Lower leg skin (tissue), 4 donors: ENCODE data around the gene LCN15. TPM values are rescaled to one million over a fixed set of nuclear protein-coding genes. Genes with fewer than 3 reads are reported as not detected.
"Not testable (repeated sequence)": the region's sequence is repeated elsewhere in the genome, so short reads cannot be mapped to it uniquely, and the experiment has no call there.

Experiments
- DNase-seq, 2 donors: peaks; one replicate each; pipeline ENCODE4 v3.0.0-alpha.2; 2019; ENCODE audit warnings: low spot score in 2 of 2
- H3K4me3 ChIP-seq: fragments of 200-600 bp; sonication (generic); 2 replicates; pipeline ENCODE4 v1.5.1; 2017; ENCODE audit warnings: mild to moderate bottlenecking, low read depth; ENCODE audit not compliant: poor library complexity, severe bottlenecking
- POLR2A ChIP-seq, 2 donors: fragments of 450-650 bp; IDR thresholded peaks; one replicate each; pipeline ENCODE4 v1.6.1; 2016 to 2017; ENCODE audit warnings: antibody characterized with exemption in 2 of 2, mild to moderate bottlenecking in 1 of 2, moderate library complexity in 1 of 2
- WGBS, 2 donors: methylation state at CpG; one replicate each; pipeline ENCODE4 v1.1.5; 2018; 5-methylcytosine and 5-hydroxymethylcytosine counted together
- intact Hi-C: fragments of 100-400 bp; cut with DNase I; formaldehyde crosslinking; loops from one replicate; pipeline ENCODE4 v1.15.0; 2023; ENCODE audit warnings: low total_unique reads
- total RNA-seq, 4 donors: library from RNA; depleted of rRNA; stranded (reverse); fragments of >200 nt; gene quantifications; one replicate each; pipeline ENCODE4 v1.1.0, GENCODE V29; 2016
- TF ChIP-seq, protein P1 (sequence below), 3 donors: fragments of 450-650 bp; IDR thresholded peaks; one replicate each; pipeline ENCODE4 v1.5.1; 2016; ENCODE audit warnings: antibody characterized with exemption in 3 of 3, mild to moderate bottlenecking in 3 of 3, moderate library complexity in 2 of 3

Gene LCN15
- total RNA-seq, 4 donors from 2014 or later, result not detected

DNA sequence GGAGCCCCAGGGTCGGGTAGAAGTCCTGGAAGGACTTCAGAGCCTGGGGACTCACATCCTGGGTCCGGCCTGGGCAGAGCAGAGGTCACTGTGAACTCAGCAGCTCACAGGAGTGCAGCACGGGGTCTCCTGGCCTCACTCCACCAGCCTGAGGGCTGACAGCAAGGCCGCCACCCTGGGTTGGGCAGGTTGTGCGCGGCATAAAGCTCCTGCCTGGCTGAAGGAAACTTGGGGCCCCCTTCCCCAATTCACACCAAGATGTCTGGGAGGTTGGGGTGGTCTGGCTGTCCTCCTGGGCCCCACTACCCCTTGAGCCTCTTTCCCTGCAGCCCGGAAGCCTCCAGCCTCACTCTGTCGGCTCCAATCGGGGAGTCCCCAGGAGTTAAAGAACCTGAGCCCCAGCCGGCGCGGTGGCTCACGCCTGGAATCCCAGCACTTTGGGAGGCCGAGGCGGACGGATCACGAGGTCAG, 2.1 kb downstream of the LCN15 start:
- 70 to 80% methylated on average over 16 to 17 of the region's 17 CpGs for WGBS, 2 donors

DNA sequence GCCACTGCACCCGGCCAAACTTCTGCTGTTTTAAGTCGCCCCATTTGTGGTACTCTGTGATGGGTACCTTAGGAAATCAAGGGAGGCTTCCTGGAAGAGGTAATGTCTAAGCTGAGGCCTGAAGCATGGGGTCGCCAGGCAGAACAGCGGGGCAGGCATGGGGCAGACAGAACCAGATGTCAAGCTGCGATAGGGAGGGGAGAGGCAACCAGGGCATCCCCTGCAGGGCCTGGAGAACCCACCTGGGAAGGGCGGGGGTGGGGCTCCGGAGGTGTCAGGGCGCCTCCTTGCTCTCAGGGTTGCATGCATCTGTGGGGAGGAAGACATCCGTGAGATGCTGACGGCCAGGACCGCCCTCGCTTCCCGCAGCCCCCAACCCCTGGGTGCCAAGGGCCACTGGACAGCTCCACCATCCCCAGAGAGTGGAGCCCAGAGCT, 2.8 kb downstream of the LCN15 start:
- WGBS, 2 donors, result 76 to 87% methylated on average over 11 to 12 of the region's 13 CpGs
- no peak for DNase-seq
- no peak for TF ChIP-seq POLR2A (IDR thresholded peaks at IDR 0.05)
- TF ChIP-seq, protein P1, sequence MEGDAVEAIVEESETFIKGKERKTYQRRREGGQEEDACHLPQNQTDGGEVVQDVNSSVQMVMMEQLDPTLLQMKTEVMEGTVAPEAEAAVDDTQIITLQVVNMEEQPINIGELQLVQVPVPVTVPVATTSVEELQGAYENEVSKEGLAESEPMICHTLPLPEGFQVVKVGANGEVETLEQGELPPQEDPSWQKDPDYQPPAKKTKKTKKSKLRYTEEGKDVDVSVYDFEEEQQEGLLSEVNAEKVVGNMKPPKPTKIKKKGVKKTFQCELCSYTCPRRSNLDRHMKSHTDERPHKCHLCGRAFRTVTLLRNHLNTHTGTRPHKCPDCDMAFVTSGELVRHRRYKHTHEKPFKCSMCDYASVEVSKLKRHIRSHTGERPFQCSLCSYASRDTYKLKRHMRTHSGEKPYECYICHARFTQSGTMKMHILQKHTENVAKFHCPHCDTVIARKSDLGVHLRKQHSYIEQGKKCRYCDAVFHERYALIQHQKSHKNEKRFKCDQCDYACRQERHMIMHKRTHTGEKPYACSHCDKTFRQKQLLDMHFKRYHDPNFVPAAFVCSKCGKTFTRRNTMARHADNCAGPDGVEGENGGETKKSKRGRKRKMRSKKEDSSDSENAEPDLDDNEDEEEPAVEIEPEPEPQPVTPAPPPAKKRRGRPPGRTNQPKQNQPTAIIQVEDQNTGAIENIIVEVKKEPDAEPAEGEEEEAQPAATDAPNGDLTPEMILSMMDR (IDR thresholded peaks at IDR 0.05), result no peak
- H3K4me3 ChIP-seq, result no peak overlapping the region
- intact Hi-C loops, result no loop called here

More for the DNA sequence above, 2.1 kb downstream of the LCN15 start:
- intact Hi-C loops, result no loop called here
- DNase-seq, result no peak
- H3K4me3 ChIP-seq, result no peak overlapping the region
- TF ChIP-seq, protein P1 (IDR thresholded peaks at IDR 0.05), result no peak
- no peak for TF ChIP-seq POLR2A (IDR thresholded peaks at IDR 0.05)

DNA sequence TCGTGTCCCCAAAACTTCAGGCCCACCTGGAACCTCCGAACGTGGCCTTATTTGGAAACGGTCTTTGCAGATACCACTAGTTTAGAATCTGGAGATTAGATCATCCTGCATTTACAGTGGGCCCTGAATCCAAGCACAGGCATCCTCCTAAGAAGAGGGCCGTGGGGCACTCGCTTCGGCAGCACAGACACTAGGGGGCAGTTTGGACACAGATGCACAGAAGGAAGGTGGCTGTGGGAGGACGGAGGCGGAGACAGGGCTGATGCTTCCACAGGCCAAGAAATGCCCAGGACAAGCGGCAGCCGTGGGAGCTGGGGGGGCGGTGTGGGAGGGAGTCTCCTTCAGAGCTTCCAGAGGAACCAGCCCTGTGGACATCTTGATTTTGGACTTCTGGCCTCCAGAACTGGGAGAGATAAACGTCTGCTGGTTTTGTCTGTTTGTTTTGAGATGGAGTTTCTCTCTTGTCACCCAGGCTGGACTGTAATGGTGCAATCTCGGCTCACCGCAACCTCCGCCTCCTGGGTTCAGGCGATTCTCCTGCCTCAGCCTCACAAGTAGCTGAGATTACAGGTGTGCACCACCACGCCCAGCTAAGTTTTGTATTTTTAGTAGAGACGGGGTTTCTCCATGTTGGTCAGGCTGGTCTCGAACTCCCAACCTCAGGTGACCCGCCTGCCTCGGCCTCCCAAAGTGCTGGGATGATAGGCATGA, 3.3 kb downstream of the LCN15 start:
- DNase-seq, H3K4me3 ChIP-seq, intact Hi-C loops: not testable (repeated sequence)
- 39 to 42% methylated on average over 22 of the region's 22 CpGs for WGBS, 2 donors

DNA sequence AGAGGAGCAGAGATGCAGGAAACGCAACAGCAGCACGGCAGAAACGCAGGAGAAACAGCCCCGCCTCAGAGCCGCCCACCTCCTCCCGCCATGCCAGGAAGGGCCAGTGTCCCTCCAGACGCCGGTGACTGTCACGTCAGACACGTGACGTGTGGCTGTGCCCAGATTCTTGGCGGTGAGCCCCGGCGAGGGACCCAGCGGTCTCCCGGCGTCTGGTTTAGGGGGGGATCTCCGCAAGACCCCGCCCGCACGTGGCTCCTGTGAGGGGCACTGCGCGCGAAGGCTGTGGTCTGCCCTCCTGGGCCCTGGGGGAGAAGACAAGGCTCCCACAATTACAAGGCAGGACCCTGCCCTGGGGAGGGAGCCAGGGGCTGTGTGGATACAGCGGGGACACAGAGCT, 3.9 kb downstream of the LCN15 start:
- H3K4me3 ChIP-seq, result no peak overlapping the region
- intact Hi-C loops, result no loop called here
- DNase-seq, result no peak
- WGBS, 2 donors, result 40 to 65% methylated on average over 18 to 21 of the region's 25 CpGs
- TF ChIP-seq, protein P1 (IDR thresholded peaks at IDR 0.05), result no peak
- no peak for TF ChIP-seq POLR2A (IDR thresholded peaks at IDR 0.05)

DNA sequence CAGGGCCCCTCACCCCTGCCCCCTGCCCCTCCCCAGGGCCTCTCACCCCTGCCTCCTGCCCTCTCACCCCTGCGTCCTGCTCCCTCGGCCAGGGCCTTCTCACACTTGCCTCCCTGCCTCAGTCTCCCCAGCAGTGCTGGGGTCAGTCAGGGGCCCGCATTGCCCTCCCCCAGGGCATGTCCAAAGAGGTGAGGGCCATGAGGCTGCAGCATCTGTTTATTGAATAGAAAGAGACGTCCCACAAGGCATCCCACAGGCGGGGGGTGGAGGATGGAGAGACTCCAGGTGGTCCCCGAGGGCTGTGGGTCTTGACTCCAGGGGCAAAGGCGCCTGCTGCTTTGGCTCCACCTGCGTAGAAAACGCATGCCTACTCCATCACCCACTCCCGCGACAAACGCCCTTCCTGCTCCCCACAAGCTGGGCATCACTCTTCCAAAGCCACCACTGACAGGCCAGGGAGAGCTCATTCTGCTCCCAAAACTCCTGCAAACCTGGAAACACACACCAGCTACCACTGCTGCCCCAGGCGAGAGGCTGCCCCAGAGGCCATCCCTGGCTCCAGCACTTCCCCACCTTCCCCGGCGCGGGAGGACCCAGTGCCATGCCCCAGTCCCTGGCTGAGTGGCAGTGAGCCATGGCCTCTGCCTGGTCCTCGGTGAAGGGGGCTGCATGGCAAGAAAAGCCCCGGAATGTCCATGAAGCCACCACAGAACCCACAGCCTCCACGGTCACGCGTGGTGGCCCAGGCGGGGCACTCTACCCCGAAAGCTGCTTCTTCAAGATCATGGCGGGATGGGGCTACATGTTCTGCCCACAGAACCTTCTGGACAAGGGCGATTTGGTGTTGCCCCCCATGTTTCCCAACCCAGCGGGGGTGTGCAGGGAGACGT, 4.6 kb downstream of the LCN15 start:
- 75 to 82% methylated on average over 23 to 26 of the region's 27 CpGs for WGBS, 2 donors
- no peak for DNase-seq

More for the DNA sequence above, 4.6 kb downstream of the LCN15 start:
- no peak overlapping the region for H3K4me3 ChIP-seq
- TF ChIP-seq, protein P1 (IDR thresholded peaks at IDR 0.05), result no peak
- no peak for TF ChIP-seq POLR2A (IDR thresholded peaks at IDR 0.05)
- intact Hi-C loops, result no loop called here
